SH-SY5Y (cell line): ENCODE results near the gene MYEOV.

ENCODE experiments used
- GATA2 ChIP-seq: IDR thresholded peaks from 2 replicates; pipeline ENCODE4 v1.6.1; 2011; ENCODE audit warnings: mild to moderate bottlenecking, low read depth, low read length
- GATA3 ChIP-seq: IDR thresholded peaks from 2 replicates; pipeline ENCODE4 v1.6.1; 2011; ENCODE audit warnings: low read depth, mild to moderate bottlenecking, low read length, moderate library complexity

The MYEOV gene

DNA sequence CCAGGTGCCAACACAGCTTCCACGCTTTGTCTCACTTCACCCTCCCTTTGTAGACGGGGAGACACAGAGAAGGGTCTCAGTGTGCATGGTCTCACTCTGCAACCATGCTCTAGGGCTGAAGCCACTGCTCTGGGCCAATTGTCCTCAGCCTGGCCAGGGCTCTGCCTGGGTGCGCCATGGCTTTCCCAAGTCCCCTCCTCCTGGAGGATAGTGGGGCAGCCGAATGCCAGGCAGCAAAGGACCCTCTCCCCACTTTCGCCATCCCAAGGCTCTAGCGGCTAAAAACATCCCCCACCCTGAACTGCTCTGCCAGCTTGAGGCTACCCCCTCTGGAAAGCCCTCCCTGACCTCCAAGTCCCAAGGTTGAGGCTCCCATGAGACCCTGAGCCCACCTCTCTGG, 20.4 kb upstream of the MYEOV start:
- no peak for TF ChIP-seq GATA3
- TF ChIP-seq GATA2, result no peak

DNA sequence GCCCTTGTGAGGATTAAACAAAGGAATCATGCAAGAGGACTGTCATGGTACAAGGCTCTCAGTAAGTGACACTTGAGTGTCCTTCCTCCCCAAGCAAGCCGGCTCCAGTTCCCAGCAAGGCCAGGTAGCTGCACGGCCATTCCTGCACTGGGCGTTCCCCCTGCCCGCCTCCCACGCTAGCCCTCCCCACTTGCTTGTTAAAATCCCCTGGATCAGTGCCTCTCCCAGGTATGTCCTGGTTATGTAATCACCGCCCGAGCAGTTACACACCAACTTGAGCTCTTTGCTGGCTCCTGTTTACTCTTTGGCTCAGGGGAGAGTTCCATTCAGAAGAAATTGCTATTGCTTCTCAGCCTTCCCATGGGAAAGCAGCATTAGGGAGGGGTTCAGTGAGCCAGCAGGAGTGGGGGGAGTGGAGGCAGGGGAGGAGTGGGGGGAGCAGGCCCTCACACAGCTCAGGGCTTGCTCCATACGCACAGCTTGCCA, 19.4 kb upstream of the MYEOV start:
- TF ChIP-seq GATA2, result no peak
- TF ChIP-seq GATA3, result no peak

DNA sequence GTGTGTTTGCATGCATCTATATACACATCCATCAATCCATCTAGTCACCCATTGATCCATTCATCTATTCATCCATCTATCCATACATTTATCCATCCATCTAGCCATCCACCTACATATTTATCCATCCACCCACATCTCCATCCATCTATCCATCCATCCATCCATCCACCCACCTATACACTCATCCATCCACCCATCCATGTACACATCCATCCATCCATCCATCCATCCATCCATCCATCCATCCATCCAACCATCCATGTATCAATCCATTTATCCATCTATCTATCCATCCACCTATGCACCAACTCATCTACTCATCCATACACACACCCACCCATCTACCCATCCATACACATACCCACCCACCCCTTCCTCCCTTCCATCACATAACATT, 18.8 kb upstream of the MYEOV start:
- no peak for TF ChIP-seq GATA2
- TF ChIP-seq GATA3, result no peak

DNA sequence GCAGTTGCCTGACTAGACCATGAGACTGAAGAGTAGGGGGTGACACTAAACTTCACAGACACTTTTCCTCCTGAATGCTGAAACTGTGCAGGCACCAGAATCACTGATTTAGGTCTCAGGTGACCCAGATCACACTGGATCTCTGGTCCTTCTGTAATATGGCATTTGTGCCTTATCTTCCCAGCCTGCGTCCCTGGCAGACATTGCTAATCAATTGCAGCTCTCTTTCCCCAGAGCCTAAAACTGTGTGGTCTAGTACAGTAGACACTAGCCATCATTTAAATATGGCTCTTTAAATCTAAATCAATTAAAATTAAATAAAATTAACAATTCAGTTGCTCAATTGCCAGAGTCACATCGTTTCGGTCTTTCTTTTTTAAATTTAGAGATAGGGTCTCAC, 17.8 kb upstream of the MYEOV start:
- TF ChIP-seq GATA3 (no peak), GATA2 (no peak)

DNA sequence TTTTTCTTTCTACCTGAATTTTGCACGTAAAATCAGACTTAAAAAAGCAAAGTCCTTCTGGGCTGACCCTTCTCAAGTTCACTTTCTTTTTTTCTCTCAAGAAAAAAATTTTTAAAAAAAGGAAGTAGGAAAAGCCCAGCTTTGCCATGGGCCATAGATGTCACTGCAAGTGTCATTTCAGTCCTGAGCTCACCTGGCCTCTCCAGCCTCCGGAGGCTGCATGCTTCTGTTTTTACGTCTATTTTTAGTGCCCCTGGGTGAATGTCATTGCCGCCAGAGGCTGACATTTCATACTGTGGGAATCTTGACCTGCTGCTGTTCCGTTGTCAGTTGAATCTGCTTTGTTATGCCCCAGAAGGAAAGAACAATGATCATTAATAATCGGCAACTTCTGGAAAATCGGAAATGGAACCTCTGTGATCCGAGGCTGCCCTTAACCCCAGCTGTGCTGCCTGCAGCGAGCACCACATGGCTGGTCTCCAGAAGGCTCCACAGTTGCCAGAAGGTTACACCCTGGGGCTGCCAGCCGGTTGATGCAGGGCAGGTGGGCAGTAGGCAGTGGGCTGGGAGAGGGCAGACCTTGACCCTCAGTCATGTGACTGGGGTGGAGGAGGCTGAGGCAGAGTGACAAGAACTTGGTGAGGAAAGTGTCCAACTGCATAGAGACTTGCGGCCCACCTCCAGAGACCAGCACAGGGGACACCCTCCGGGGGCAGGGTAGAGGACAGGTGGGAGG, 16.7 kb upstream of the MYEOV start:
- no peak for TF ChIP-seq GATA3
- no peak for TF ChIP-seq GATA2

DNA sequence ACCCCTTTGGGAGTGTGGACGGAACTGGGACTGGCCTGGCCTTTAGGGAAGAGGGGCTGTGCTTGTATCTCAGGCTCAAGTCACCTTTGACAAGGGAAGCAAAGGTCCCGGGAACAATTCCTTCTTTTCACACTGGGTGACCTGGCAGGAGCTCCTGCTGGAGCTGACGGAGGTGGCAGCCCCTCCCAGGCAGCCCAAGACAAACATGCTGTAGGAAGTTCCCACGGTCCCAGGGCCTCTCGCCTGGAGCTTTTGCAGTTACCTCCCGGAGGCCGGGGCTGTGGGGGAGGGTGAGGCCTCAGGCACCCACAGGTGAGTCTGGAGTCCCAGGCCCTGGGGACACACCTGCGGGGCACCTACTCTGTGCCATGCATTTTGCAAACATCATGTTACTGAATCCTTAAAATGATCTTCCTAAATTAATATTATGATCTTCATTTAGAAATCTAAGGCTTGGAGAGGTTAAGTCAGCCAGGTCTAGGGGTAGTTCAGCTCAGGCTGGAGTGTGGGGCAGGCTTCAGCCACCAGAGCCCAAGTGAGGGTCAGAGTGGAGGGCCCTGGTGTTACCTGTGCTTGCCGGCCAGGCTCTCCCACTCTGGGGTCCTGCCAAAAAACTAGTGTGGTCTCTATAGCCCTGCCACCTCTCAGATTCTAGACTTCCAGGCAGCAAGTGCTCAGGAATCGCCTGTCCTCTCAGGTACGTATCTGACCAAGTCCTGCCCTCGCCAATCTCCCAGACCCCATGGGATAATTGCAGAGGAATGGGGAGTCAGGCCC, 15.7 kb upstream of the MYEOV start:
- TF ChIP-seq GATA2 (no peak), GATA3 (no peak)

DNA sequence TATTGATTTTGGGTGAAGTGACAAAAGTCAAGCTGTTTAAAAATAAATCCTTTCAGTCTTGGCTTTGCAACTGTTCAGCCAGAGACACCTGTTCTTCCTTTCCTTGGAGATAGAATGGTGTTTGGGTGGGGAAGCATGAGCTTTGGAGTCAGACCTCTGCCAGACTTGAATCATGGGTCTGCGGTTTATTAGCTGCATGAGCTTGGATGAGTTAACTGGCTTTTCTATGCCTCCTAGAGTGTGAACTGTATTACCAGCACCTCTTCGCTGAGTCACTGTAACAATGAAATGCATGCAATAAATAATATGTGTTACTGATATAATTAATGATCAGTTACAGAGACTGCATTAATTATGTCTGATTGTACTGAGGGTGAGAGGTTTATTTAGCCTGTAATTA, 13.5 kb upstream of the MYEOV start:
- TF ChIP-seq GATA2, result no peak
- TF ChIP-seq GATA3, result no peak

DNA sequence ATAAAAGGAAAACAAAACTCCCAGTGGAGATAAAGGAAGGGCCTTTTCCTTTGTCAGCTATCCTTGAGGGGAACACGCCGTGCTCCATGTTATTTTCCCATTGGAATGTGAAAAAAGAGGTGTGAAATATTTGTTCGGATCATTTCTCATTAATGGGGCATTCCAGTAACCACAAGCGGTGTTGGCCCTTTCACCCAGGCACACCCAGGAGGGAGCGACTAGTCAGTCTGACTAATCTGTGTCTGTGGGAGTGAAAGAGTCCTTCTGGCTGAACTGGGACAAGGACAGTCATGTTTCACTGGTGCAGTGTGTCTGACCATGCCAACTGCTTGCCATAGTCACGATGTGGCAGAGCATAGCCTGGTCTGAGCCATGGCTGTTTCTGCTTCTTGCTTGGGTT, 13.0 kb upstream of the MYEOV start:
- TF ChIP-seq GATA2, result no peak
- no peak for TF ChIP-seq GATA3

DNA sequence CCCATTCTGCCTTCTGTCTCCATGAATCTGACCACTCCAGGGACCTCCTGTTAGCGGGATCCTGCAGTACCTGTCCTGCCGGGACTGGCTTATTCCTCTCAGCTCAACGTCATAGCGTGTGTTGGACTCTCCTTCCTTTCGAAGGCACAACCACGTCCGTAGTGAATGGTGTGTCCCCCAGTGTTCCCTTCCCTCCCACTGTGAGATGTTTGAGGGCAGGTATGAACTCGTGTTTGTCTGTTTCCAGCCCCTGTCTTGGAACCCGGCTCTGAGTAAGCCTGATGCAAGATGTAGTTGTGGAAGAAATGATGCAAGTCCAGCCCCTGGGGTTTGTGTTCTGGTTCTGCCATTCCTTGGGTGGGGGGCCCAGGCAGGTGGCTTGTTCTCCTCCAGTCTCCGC, 10.5 kb upstream of the MYEOV start:
- no peak for TF ChIP-seq GATA2

DNA sequence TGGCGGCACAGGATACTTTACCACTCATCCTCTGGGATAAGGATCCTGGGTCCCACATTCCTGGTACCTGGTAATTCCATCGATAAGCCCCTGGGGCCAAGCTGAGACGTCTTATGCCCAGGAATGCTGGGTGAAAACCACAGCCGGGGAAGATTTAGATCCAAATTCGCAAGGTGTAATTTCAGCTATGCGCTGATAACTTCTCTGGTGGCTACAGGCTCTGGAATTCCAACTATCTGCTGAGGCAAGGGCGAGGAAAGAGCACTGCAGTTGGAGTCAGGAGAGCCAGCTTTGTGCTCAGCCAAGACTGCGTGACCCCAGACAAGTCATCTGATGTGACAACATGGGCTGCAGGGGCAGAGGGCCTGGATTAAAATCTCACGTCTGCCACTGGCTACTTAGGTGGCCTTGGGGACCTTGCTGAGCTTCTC, 9.9 kb upstream of the MYEOV start:
- TF ChIP-seq GATA2, result no peak
- TF ChIP-seq GATA3, result no peak

DNA sequence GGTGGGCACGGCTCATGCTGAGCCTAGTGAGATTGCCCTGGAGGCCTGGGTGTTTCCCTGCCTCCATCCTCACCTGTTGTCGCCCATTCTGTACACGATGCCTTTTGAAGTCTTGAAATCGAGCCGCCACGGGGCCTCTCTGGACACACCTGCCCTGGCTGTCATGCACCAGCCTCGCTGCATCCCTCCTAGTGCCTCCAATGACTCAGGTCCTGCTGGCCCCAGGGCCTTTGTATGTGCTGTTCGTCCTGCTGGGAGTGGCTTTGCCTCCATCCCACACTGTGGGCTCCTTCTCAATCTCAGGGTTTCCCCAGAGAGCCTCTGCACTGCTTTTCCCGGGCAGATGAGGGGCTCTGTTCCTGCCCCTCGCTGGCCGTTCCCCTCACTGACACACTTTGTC, 8.9 kb upstream of the MYEOV start:
- TF ChIP-seq GATA3 (no peak), GATA2 (no peak)

DNA sequence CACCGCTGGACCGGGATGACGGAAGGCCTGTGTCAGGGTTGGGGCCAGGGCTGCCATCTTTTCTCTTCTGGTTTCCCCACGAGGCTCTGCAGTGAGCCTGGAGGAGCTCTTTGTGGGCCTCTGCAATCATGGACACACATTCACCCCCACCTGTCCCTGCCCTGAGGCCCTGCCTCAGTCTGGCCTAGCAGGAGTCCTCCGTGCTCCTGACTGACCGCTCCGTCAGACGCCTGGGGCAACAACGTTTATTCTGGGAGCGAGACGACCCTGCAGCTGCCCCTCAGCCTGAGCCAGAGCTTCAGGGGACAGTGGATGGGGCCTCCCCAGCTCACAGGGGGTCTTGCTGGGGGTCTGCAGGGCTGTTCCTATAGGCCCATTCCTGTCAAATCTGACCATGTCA, 8.2 kb upstream of the MYEOV start:
- no peak for TF ChIP-seq GATA3

DNA sequence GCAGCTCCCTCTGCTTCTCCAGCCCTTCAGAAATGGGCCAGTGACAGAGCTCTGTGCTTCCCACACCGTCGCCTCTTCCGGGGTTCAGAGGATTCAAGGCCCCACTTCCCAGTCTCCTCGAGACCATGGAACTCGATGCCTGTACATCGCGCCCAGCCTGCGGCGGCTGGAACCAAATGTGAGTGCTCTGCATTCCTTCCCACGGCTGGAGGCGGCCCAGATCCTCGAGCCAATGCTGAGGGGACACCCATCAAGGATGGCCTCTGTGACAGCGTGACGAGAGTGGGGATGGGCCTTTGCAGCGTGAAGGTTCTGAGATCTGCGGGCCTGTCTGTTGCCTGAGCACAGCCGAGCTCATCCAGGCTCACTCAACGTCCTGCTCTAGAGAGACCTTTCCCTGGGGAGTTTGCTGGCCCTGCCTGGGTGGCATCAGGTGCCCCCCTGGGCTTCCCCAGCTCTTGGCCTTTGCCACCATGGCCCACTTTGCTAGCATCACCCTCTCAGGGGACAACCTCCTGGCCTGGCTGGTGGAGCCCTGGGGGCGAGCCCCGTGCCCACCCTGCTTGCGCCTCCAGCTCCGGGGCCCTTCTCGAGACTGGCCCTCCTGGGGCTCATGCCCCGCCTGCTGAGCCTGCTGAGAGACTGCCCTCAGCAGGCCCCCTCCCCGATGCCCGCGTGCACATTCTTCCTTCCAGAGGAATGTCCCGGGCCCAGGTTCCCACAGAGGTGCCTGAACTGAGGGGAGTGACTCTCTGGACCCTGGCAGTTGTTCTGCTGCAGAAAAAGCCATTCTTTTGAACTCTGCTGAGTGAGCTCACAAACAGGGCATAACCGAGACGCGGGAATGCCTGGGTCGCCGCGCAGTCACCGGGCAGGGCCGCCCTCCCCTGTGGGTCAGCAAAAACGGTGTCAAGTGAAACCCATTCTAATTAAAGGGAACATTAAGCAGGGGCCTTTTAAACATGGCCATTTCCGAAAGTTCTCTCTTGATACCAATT, 7.3 kb upstream of the MYEOV start:
- no peak for TF ChIP-seq GATA2
- TF ChIP-seq GATA3, result no peak

DNA sequence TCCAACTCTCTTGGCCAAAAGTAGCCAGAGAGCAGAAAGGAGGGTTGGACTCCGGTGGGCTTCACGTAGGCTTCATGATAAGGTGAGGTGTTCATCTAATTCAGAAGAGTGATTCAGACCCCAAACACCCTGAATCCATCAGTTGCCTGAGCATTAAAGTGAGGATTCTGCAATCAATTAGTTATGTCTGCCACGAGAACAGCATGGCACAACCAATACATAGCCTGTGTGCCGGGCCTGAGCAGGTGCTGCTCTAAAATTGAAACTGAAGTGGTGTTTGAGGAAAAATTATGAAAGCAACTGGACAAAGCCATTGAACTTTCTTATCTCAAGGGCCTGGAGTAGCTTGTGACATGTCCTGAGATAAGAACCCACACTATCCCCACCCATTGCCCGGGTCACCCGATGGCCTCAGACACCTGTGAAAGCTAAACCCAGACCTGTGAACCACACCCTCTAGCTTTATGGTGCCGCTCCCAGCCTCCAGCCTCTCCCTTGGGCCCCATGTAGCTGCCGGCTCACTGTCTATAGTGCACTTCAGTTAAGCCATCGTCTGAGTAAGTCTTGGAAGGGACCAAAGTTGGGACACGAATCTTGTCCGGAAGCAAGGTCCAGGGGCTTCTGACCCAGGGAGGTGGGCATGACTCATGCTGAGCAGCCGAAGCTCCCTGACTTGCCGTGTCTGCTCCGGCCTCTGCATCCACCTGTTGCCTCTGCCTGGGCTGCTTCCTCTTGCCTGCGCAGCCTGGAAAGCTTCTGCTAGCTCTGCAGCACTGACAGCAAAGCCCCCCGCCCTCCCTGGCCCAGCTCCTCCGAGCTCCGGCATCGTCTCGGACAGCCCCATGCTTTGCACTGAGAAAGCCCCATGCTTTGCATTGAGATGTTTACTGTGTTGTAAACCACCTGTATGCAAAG, 5.7 kb upstream of the MYEOV start:
- TF ChIP-seq GATA3 (no peak), GATA2 (no peak)
